Stomach (tissue), 4 donors: ENCODE results near the gene ARPC1B.

Experiments
- EP300 ChIP-seq: sonication (generic); formaldehyde crosslinking; IDR thresholded peaks from one replicate; pipeline ENCODE4 v1.6.1; 2017; ENCODE audit warnings: antibody characterized with exemption
- POLR2A ChIP-seq, 4 donors: fragments of 450-650 bp; IDR thresholded peaks; one replicate each; pipeline ENCODE4 v1.6.1; 2016; ENCODE audit warnings: antibody characterized with exemption in 4 of 4, control low read depth in 2 of 4, mild to moderate bottlenecking in 1 of 4, moderate library complexity in 1 of 4
- POLR2AphosphoS5 ChIP-seq, 3 donors: sonication (generic); formaldehyde crosslinking; IDR thresholded peaks; one replicate each; pipeline ENCODE4 v1.6.1; 2016; ENCODE audit warnings: antibody characterized with exemption in 3 of 3
- TF ChIP-seq, protein P1 (sequence below), 7 experiments: fragments of 450-650 bp in 4 of 7; fragments of 200-600 bp in 3 of 7; sonication (generic) in 3 of 7; IDR thresholded peaks; one replicate each; pipeline ENCODE4 v1.5.1; 2016 to 2019; ENCODE audit warnings: antibody characterized with exemption in 7 of 7, control low read depth in 2 of 7, mild to moderate bottlenecking in 1 of 7

GRCh38 chr7:99355098-99355497 is 19.4 kb upstream of the ARPC1B start:
- no peak for TF ChIP-seq POLR2AphosphoS5 (IDR thresholded peaks at IDR 0.05)
- TF ChIP-seq, protein P1, sequence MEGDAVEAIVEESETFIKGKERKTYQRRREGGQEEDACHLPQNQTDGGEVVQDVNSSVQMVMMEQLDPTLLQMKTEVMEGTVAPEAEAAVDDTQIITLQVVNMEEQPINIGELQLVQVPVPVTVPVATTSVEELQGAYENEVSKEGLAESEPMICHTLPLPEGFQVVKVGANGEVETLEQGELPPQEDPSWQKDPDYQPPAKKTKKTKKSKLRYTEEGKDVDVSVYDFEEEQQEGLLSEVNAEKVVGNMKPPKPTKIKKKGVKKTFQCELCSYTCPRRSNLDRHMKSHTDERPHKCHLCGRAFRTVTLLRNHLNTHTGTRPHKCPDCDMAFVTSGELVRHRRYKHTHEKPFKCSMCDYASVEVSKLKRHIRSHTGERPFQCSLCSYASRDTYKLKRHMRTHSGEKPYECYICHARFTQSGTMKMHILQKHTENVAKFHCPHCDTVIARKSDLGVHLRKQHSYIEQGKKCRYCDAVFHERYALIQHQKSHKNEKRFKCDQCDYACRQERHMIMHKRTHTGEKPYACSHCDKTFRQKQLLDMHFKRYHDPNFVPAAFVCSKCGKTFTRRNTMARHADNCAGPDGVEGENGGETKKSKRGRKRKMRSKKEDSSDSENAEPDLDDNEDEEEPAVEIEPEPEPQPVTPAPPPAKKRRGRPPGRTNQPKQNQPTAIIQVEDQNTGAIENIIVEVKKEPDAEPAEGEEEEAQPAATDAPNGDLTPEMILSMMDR (IDR thresholded peaks at IDR 0.05), result no peak
- no peak for TF ChIP-seq POLR2A (IDR thresholded peaks at IDR 0.05)
- no peak for TF ChIP-seq EP300
